WTC11 (cell line): ENCODE data around the gene C17orf67.

ENCODE experiments used
- ATF3 ChIP-seq: sonication (generic); formaldehyde crosslinking; conservative IDR thresholded peaks from 2 replicates; pipeline ENCODE4 v1.8.1; 2022; ENCODE audit warnings: mild to moderate bottlenecking, missing genetic modification reagents
- NFE2L1 ChIP-seq: sonication (generic); formaldehyde crosslinking; IDR thresholded peaks from 2 replicates; pipeline ENCODE4 v1.8.1; 2023; ENCODE audit warnings: missing genetic modification reagents
- NR2C2 ChIP-seq: sonication (generic); formaldehyde crosslinking; IDR thresholded peaks from 2 replicates; pipeline ENCODE4 v1.8.0; 2022; ENCODE audit warnings: mild to moderate bottlenecking, missing genetic modification reagents
- SMAD3 ChIP-seq: sonication (generic); formaldehyde crosslinking; IDR thresholded peaks from 2 replicates; pipeline ENCODE4 v1.8.0; 2022; ENCODE audit warnings: missing genetic modification reagents, mild to moderate bottlenecking, borderline replicate concordance
- ZNF138 ChIP-seq: sonication (generic); formaldehyde crosslinking; conservative IDR thresholded peaks from 2 replicates; pipeline ENCODE4 v1.8.1; 2022; ENCODE audit warnings: mild to moderate bottlenecking, moderate library complexity, missing genetic modification reagents
- ZNF512 ChIP-seq: sonication (generic); formaldehyde crosslinking; IDR thresholded peaks from 2 replicates; pipeline ENCODE4 v1.8.1; 2022; ENCODE audit warnings: missing genetic modification reagents, borderline replicate concordance
- TF ChIP-seq, protein P1 (sequence below): fragments of 200-600 bp; IDR thresholded peaks from 2 replicates; pipeline ENCODE4 v1.8.0; 2022; ENCODE audit warnings: antibody characterized with exemption

- TF ChIP-seq ZNF138 (no peak), ZNF512 (CRISPR knock-in tag) (no peak), NR2C2 (no peak), SMAD3 (no peak), ATF3 (CRISPR knock-in tag) (no peak), NFE2L1 (CRISPR knock-in tag) (no peak)
- TF ChIP-seq, protein P1, sequence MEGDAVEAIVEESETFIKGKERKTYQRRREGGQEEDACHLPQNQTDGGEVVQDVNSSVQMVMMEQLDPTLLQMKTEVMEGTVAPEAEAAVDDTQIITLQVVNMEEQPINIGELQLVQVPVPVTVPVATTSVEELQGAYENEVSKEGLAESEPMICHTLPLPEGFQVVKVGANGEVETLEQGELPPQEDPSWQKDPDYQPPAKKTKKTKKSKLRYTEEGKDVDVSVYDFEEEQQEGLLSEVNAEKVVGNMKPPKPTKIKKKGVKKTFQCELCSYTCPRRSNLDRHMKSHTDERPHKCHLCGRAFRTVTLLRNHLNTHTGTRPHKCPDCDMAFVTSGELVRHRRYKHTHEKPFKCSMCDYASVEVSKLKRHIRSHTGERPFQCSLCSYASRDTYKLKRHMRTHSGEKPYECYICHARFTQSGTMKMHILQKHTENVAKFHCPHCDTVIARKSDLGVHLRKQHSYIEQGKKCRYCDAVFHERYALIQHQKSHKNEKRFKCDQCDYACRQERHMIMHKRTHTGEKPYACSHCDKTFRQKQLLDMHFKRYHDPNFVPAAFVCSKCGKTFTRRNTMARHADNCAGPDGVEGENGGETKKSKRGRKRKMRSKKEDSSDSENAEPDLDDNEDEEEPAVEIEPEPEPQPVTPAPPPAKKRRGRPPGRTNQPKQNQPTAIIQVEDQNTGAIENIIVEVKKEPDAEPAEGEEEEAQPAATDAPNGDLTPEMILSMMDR, result no peak
These were observed 55.9 kb downstream of the C17orf67 start for GRCh38 chr17:56777859-56778258.
